HG02884 (cell line): ENCODE results near the gene SETX.
A peak's percentile ranks its signal among the peaks of the same experiment; 100 is the strongest.
"Not testable (repeated sequence)": the region's sequence is repeated elsewhere in the genome, so short reads cannot be mapped to it uniquely, and the experiment has no call there.

Experiments
- ATAC-seq: cut with Tn5 transposase; IDR thresholded peaks from one replicate; pipeline ENCODE4 v1.9.1; 2021; ENCODE audit warnings: mild to moderate bottlenecking, moderate library complexity; ENCODE audit not compliant: unreplicated experiment

Gene SETX

DNA sequence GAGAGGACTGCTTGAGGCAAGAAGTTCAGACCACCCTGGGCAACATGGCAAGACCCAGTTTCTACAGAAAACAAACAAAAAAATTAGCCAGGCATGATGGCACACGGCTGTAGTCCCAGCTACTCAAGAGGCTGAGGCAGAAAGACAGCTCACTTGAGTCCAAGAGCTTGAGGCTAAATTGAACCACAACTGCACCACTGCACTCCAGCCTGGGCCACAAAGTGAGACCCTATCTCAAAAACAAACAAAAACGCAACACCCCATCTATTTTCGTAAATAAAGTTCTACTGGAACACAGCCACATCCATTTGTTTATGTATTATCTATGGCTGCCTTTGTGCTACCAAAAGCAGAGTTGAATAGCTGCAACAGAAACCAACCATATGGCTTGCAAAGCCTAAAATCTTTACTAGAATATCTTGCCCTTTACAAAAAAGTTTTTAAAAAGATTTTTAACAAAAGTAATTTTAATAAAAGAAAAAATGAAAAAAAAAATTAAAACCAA is 67.5 kb downstream of the SETX start:
- no peak for ATAC-seq

DNA sequence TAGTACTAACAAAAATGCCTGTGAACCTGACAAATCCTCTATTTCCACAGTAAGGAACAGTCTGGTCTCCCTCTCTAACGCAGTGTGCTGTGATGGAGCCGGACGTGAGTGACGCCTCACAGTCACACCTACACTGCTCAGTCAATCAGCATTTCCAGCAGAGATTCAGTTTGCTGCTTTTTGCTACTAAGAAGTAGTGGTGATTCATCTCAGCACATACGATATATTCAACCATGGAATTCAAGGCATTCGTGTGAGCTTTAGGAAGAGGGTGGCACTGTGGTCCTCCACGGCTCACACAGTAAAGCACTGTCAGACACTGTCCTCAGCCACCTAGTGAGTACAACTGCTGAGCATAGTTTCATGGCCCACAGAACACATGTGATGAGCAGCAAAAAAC is 70.9 kb downstream of the SETX start:
- no peak for ATAC-seq

DNA sequence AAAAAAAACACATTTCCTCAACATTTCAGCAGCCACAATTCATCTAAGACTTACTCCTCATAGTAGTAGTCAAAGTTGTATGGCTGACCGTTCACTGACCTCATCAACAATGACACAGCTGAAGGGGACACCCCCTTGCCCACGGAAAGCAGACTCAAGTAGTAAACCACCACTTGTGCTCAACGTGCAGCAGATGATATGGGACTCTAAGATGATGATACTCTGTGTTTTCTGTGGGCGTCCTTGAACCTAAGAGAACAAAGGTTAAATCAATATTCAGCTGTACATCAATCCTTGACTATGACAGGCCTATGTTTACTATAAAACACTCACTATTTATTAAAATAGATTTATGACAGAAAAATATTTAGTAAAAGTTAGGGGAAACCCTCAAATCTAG is 71.6 kb downstream of the SETX start:
- ATAC-seq, result no peak

DNA sequence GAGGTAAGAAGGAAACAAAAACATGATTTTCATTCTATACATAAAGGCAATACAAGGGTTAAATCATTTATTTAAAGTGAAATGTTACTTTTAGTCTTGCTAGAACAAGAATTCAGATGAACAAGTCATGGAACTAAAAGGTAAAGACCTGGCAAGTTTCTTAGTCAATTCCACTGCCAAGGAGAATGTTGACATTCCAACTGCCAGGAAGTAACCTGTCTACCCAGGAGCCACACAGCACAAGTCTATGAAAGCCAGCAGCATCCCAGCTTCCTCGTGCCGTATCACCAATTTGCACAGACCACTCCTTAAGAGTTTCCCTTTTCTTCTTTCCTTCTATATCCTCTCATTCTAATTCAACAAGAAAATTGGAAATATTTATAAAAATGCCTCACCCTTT is 79.9 kb downstream of the SETX start:
- ATAC-seq, result no peak

DNA sequence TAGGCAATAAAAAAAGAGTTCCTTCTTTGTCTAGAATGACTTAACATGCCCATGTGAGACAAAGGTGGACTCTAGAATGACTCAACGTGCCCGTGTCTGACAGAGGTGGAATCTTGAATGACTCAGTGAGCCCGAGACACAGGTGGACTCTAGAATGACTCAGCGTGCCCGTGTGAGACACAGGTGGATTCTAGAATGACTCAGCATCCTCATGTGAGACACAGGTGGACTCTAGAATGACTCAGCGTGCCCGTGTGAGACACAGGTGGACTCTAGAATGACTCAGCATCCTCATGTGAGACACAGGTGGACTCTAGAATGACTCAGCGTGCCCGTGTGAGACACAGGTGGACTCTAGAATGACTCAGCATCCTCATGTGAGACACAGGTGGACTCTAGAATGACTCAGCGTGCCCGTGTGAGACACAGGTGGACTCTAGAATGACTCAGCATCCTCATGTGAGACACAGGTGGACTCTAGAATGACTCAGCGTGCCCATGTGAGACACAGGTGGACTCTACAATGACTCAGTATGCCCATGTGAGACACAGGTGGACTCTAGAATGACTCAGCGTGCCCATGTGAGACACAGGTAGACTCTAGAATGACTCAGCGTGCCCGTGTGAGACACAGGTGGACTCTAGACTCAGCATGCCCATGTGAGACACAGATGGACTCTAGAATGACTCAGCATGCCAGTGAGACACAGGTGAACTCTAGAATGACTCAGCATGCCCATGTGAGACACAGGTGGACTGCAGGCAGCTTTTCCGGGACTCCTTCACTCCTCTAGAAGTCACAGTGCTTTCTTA is 84.9 kb downstream of the SETX start:
- not testable (repeated sequence) for ATAC-seq

DNA sequence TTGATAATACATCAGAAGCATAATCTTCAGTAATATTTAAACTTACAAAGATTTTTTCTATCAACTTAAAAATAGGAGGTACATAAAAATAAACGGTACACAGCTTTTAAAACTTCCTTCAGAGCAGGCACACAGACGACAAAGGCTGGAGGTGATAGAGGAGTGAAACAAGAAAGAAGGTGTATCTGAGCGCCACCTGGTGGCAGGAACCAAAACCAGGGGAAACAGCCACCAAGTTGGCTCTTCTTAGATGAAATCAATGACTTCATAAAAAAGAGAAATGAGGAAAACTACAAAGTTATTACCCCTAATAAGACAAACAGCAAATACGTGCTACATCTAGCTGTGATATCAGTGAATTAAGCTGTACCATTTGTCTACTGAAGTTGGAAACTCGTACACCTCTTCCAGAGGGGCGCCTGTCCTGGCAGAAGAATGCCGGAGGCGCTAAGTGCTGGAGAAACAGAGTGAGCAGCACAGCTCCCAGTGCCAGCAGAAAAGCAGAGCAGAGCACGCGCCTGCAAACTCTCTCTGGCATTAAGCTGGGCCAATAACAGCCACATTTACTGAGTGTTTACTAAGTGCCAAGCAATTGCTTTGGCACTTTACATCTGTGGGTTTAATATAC is 85.9 kb downstream of the SETX start:
- ATAC-seq, result no peak

DNA sequence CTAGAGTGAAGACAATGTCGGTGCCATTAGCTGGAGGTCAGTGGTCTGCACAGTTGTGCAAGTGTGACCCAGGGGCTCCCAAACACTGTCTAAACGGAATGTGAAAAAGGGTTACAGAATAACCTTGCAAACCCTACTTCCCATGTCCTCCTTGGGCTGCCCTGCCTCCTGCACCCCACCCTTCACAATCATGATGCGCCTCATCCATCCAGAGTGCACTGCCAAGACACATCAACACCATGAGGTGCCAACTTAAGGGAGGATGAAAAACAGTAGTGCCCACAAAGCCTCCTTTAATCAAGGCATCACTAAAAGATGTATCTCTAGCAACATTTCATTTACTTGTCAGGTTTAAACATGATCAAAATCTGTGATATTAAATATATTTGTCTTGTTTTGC is 87.1 kb downstream of the SETX start:
- no peak for ATAC-seq

DNA sequence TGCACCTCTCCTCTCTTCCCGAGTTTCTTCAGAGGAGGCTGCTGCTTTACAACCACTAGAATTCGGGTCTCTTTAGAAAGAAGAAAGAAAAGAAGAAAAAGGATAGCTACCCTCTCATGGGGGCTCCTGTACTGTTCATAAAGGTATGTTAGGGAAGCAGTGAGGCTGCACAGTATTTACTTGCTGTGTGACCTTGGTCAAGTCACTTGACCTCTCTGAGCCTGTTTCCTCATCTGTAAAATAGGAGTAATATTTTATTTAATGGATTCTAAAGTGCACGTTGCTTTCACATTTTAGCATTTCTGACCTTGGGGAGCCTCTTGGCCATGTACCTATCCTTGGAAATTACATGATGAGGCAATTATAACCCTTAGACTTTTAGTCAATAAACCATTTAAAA is 88.8 kb downstream of the SETX start:
- no peak for ATAC-seq

DNA sequence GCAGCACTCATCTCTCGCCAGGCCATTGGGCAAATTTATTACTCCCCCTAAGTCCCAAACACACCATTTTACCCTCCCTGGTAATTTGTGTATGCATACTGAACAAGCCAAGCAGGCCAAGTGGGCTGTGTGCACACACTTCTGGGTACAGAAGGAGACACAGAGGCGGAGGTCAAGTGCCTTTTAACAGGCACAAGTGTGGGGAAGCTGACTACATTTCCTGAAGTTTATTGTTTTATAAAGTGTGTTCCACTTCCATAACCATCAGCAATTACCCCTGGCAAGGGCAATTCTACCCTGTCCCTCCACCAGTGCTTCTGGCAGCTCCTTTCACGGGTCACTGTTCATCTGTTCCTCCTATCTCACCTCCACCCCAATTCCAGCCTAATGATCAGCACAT is 93.9 kb downstream of the SETX start:
- ATAC-seq, result no peak

DNA sequence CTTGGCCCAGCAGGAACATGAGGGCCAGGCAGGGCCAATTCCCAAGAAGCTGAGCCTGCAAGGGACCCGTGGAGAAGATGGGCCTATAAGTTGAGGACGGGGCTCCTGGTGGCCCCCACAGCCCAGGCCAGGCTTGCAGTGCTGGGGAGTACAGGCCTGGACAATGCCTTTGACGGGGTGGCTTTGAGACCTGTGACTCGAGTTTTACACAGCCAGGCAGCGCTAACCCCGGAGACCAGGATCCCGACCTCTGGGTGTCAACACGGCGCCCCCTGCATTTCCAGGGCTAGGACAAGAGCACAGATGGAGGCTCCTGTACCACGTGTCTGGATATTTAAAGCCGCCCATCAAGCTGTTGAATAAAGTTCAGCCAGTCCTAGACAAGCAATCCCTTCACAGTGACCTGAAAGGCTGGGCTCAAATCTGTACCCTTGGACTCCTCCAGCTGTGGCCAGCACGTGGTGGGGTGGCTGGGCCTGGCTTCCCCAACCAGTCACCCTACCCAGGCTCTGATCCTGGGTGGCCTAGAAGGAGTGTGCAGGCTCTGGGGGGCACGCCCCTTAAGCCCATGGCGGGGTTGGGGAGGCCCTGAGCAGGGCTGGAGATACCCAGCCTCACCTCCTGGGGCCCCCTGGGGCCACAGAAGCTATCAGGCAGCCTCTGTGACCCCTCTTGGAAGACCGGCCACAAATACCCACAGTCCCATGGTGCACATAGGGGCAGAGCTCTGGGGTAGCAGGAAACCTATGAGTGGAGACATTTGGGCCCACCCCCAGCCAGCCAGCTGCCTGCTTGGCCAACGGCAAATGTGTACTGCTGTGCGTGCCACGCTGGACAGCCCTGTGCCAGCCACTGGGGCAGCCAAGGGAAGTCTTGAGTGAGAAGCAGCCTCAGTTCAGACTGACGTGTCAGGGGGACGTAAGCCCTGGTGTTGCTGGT is 104.2 kb downstream of the SETX start:
- no peak for ATAC-seq

DNA sequence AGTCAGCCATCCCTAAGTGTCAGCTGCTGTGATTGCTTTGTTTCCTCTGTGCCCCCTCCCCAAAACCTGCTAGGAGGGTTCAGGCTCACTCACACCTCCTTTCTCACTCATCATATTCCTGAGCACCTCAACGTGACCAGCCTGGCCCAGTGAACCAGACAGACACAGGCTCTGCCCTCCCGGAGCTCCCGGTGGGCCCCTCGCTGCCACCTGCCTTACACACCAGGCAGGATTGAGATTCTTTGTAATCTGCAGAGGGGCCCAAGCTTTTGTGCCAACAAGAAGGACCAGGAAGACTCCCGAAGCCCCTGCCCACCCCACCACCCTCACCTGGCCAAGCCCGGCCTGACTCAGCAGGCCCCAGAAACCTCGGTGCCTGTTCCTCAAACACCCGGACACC is 105.1 kb downstream of the SETX start:
- no peak for ATAC-seq

DNA sequence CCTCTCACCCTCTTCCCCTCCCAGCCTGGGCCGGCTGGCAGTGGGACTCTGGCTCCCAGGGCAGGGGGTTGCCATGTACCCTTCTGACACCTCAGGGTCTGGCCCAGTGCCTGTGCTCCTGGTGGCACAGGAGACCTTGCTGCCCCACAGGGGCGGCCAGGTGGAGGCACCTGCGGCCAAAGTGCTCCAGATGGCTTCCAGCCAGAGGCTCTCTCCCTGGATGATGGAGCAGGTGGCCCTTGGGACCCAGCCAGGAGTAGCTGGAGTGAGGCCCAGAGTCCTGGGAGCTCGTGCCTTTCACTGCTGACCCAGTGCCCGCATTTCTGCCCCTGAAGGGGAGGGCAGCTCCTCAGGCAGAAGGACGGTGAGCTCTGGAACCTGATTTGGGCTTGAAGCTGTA is 105.7 kb downstream of the SETX start:
- ATAC-seq, result no peak

DNA sequence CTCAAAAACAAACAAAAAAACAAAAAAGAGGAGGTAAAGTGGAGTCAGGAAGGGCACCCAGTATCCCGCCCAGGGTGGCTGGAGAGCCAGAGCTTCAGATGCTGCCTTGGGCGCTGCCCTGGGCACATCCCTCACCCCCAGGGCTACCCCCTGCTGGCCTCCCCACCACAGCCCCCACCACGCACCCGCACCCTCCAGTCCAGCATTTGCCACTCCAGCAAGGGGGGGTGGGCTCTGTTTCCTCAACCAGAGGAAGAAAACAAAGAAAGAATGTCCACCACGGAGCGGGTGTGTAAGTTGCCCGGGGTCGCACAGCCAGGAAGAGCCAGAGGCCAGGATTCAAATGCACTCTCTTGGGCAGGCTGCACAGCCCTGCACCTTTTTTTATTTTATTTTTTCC is 106.8 kb downstream of the SETX start:
- ATAC-seq, result no peak

DNA sequence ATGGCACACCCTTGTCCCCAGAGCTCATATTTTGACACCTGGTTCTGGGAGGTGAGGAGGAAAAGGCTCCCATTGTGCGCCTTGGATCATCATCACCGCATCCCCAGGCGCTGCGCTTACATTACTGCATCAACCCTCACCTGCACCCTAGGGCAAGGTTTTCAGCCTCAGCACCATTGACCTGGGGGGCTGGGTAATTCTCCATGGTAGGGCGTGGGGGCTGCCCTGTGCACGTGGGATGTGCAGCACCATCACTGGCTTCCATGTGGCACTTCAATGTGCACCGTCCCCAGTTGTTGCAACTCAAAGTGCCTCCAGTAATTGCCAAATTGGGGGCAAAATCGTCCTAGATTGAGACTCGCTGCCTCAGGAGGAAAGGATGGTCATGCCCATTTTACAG is 109.3 kb downstream of the SETX start:
- no peak for ATAC-seq

DNA sequence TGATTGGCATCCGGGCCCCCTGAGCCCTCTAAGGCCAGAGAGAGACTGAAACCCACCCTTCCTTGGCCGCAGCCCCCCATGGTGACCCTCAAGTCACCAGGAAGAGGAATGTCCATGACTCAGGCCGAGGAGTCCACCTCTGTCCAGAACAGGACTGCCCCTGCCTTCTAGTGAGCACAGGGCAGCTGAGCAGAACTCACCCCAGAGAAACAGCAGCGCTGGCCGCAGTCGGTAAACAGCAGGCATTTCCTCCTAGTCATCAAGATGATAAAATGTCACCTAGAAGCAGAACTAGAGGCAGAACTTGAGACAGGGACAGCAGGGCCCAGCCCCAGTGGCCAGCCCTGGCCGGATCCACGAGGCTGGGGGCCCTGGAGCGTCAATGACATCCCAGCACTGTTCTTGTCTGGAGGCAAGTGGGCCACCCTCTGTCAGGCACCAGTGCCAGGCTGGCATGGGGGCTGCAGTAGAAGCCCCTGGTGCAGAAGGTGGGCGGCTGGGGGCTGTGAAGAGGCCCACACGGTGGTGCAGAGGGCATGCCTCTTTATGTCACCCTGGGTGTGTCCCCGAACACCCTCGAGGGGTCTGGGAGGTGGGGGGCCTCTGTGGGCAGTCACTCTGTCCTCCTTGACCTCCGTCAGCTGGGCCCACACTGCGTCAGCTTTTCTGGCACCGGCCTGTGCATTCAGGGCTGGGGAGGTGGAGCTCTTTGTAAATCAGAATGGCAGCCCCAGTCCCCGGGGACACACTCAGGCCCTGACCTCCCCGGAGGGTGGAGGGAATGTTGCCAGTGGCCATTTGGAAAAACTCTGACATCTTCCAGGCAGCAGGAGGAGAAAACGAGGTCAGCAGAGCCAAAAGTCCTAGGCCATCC is 110.0 kb downstream of the SETX start:
- ATAC-seq, result no peak

DNA sequence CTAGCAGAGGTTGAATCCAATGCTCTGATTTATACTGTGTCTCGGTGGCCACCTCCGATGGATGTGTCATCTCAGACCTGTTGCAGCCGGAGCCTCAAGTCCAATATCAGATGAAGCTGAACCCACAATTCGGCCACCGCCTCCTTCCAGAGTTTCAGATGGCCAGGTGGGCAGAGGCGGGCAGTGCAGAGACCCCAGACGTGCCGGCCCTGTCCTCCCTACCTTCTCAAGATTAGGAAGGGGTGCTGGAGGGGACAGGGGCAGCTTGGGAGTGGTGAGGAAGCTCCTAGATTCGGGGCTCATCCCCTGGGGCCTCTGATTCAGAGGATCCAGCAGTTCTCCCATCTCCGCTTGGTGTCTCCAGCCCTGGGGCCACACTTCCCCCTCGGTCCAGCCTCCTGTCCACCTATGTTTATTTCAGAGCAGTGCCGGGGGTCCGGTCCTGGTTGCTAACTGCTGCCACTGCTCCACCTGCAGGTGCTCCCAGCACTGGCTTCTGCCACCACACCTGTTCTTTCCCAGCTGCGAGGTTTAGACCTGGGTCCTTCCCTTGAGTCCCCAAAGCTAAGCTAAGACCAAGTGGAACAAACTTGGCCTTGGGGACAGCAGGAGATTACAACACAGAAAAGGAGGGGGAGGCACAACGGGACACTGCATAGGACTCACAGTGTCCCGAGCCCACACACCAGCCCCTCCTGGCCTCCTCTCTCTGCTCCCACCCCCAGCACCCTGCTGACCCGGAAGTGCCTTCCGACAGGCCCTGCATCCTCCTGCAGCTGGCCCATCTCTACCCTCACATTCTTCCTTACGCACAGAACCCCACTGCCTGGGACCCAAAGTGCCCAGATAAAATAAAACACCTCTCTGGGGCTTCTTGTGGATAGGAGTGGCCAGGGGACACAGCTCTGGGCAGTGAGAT is 111.4 kb downstream of the SETX start:
- no peak for ATAC-seq

DNA sequence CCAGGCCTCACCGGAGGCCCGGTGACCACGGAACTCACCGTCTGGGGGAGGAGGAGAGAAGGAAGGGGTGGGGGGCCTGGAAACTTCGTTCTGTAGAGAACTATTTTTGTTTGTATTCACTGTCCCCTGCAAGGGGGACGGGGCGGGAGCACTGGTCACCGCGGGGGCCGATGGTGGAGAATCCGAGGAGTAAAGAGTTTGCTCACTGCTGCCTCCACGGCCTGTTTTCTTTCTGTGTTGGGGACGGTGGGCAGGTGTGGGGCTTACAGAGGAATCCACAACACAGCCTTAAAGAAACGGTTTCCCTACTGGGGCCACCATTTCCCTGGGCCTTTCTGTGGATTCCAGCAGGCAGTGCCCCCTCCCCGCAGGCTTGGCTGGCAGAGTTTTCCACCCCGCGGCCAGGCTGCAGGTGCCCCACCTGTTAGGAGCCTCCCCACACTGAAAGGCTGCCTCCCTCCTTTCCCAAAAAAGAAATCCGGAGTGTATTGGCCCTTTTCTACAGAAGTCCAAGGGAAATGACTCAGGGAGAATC is 112.1 kb downstream of the SETX start:
- ATAC-seq, result no peak

DNA sequence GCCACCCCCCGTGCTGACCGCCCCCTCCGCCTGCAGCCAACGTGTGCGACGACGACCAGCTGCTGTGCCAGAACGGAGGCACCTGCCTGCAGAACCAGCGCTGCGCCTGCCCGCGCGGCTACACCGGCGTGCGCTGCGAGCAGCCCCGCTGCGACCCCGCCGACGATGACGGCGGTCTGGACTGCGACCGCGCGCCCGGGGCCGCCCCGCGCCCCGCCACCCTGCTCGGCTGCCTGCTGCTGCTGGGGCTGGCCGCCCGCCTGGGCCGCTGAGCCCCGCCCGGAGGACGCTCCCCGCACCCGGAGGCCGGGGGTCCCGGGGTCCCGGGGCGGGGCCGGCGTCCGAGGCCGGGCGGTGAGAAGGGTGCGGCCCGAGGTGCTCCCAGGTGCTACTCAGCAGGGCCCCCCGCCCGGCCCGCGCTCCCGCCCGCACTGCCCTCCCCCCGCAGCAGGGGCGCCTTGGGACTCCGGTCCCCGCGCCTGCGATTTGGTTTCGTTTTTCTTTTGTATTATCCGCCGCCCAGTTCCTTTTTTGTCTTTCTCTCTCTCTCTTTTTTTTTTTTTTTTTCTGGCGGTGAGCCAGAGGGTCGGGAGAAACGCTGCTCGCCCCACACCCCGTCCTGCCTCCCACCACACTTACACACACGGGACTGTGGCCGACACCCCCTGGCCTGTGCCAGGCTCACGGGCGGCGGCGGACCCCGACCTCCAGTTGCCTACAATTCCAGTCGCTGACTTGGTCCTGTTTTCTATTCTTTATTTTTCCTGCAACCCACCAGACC is 112.8 kb downstream of the SETX start:
- peak; percentile 10 for ATAC-seq
